Measurements from ENCODE around the gene MAP4.
"Not testable (repeated sequence)": the region's sequence is repeated elsewhere in the genome, so short reads cannot be mapped to it uniquely, and the experiment has no call there.

The MAP4 gene

GRCh38 chr3:47829482-47829881, 186.7 kb downstream of the MAP4 start:
- H3K36me3 ChIP-seq (ENCODE audit: control insufficient read depth, insufficient read depth, low read length); H3K9ac ChIP-seq (ENCODE audit: low read length): not testable (repeated sequence)
- peaks cover 11% of the 10 kb centered on the region for H3K4me1 ChIP-seq (ENCODE audit: control insufficient read depth, insufficient read depth, low read length)

GRCh38 chr3:47825590-47825989, 190.6 kb downstream of the MAP4 start:
- Histone ChIP-seq H3K27me3 (ENCODE audit: control insufficient read depth, insufficient read depth, low read length) (no peaks in the 10 kb centered on the region), H3K9ac (ENCODE audit: low read length) (peak overlapping the region; percentile 92), H3K36me3 (ENCODE audit: control insufficient read depth, insufficient read depth, low read length) (no peaks in the 10 kb centered on the region)

More at GRCh38 chr3:47829482-47829881, 186.7 kb downstream of the MAP4 start:
- H3K27me3 ChIP-seq (ENCODE audit: control insufficient read depth, insufficient read depth, low read length); H3K9me3 ChIP-seq (ENCODE audit: control insufficient read depth, low read length); H3K4me3 ChIP-seq (ENCODE audit: low read length): not testable (repeated sequence)

DNA sequence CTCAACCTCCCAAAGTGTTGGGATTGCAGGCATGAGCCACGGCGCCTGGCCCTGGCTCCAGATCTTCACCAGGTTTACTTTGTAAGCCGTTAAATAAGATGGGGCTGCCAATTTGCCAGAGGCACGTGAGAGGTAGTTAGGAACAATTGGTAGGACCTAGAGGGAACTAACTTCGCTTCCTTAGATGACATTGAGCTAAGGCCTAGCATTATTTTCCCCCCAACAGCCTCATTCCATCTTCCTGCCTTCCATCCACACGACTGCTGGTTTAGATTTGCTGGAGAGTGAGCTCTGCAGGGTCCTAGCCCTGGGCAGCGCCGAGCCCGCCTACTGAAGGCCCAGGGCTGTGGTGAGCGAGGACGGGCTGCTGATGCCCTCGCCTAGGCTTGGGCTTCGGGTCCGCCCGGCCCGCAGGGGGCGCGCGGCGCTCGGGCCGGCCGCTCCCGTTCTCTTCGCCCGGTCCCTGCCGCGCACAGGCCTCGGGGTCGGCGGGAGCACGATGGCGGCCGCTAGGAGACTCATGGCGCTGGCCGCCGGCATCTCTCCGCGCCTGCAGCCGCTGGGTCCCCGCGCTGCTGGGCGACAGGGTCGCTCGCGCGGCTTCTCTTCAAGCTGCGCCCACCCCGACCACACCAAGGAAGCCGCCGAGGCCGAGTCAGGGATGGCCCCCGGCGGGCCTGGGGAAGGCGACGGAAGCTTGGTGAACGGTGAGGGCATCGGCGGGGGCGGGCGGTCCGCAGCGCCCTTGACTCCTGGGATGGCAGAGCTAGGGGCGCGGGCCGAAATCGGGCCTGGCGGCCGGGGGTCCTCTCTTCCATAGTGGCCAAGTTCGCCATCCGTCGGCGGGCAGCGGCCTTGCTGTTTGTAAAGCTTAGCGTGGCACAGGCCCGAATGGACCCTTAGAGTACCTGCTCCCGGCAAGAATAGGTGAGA, 191.4 kb downstream of the MAP4 start:
- H3K9me3 ChIP-seq (ENCODE audit: control insufficient read depth, low read length) = no peaks in the 10 kb centered on the region
- H3K36me3 ChIP-seq (ENCODE audit: control insufficient read depth, insufficient read depth, low read length) = peaks cover under 1% of the 10 kb centered on the region
- no peaks in the 10 kb centered on the region for H3K27me3 ChIP-seq (ENCODE audit: control insufficient read depth, insufficient read depth, low read length)
- peak overlapping the region; percentile 92 for H3K9ac ChIP-seq (ENCODE audit: low read length)
- peak overlapping the region; percentile 86 for H3K4me3 ChIP-seq (ENCODE audit: low read length)
- H3K4me1 ChIP-seq (ENCODE audit: control insufficient read depth, insufficient read depth, low read length) = peaks cover 15% of the 10 kb centered on the region

More at GRCh38 chr3:47825590-47825989, 190.6 kb downstream of the MAP4 start:
- H3K4me1 ChIP-seq (ENCODE audit: control insufficient read depth, insufficient read depth, low read length) = peaks cover 15% of the 10 kb centered on the region
- H3K9me3 ChIP-seq (ENCODE audit: control insufficient read depth, low read length) = no peaks in the 10 kb centered on the region
- H3K4me3 ChIP-seq (ENCODE audit: low read length) = peak overlapping the region; percentile 86

- Histone ChIP-seq H3K36me3 (ENCODE audit: control insufficient read depth, insufficient read depth, low read length) (peaks cover 7% of the 10 kb centered on the region), H3K4me1 (ENCODE audit: control insufficient read depth, insufficient read depth, low read length) (no peaks in the 10 kb centered on the region), H3K27me3 (ENCODE audit: control insufficient read depth, insufficient read depth, low read length) (no peaks in the 10 kb centered on the region), H3K4me3 (ENCODE audit: low read length) (no peak overlapping the region), H3K9ac (ENCODE audit: low read length) (no peak overlapping the region), H3K9me3 (ENCODE audit: control insufficient read depth, low read length) (no peaks in the 10 kb centered on the region)
Measured at GRCh38 chr3:47817609-47818008, 198.6 kb downstream of the MAP4 start.

DNA sequence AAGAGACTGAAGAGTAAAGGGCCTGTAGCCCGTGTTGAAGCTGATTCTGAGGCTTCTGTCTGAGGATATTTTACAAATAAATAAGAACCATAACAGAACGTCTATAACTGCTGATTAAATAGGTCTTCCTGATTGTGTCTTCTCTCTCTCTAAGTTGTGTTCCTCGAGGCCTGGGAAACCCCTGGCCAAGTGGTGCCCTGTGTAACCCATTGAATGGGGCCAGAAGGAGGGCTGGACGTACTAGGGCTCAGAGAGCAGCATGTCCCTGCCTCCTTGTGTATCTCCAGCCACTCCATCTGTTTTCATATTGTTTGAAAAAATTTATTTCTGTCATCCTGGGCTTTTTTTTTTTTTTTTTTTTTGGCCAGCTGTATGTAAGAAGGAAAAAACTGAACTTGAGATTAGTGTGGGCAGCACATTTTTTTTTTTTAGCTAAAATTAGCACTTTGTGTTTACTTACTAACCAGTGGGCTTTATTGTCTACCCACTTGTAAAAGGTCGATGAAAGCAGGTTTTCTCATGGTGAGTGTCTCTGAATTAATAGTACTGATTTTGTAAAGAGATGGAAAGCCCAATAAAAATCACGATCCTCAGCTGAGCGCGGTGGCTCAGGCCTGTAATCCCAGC, 202.6 kb downstream of the MAP4 start:
- no peaks in the 10 kb centered on the region for H3K4me1 ChIP-seq (ENCODE audit: control insufficient read depth, insufficient read depth, low read length)
- H3K9ac ChIP-seq (ENCODE audit: low read length) = no peak overlapping the region
- H3K36me3 ChIP-seq (ENCODE audit: control insufficient read depth, insufficient read depth, low read length) = peaks cover 14% of the 10 kb centered on the region
- H3K27me3 ChIP-seq (ENCODE audit: control insufficient read depth, insufficient read depth, low read length) = no peaks in the 10 kb centered on the region
- no peaks in the 10 kb centered on the region for H3K9me3 ChIP-seq (ENCODE audit: control insufficient read depth, low read length)
- no peak overlapping the region for H3K4me3 ChIP-seq (ENCODE audit: low read length)

DNA sequence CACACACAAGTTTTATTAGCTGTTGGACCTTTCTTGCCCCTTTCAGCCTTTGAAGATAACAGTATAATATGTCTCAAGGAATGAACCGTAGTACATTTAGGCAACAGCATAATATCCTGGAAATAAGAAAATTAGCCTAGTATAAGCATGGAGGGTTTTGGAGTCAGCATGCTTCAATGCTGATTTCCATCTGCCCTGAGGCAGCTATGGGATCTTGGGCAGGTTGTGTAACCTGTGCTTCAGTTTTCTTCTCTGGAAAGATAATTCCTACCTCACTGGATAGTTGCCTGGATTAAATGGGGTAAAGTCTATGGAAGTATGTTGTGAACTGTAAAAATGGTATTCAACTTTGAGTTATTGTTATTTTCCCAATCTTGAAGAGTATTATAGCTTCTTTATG, 211.6 kb downstream of the MAP4 start:
- no peaks in the 10 kb centered on the region for H3K9me3 ChIP-seq (ENCODE audit: control insufficient read depth, low read length)
- no peaks in the 10 kb centered on the region for H3K36me3 ChIP-seq (ENCODE audit: control insufficient read depth, insufficient read depth, low read length)
- no peaks in the 10 kb centered on the region for H3K27me3 ChIP-seq (ENCODE audit: control insufficient read depth, insufficient read depth, low read length)
- no peak overlapping the region for H3K4me3 ChIP-seq (ENCODE audit: low read length)
- H3K4me1 ChIP-seq (ENCODE audit: control insufficient read depth, insufficient read depth, low read length) = peaks cover 7% of the 10 kb centered on the region
- no peak overlapping the region for H3K9ac ChIP-seq (ENCODE audit: low read length)

DNA sequence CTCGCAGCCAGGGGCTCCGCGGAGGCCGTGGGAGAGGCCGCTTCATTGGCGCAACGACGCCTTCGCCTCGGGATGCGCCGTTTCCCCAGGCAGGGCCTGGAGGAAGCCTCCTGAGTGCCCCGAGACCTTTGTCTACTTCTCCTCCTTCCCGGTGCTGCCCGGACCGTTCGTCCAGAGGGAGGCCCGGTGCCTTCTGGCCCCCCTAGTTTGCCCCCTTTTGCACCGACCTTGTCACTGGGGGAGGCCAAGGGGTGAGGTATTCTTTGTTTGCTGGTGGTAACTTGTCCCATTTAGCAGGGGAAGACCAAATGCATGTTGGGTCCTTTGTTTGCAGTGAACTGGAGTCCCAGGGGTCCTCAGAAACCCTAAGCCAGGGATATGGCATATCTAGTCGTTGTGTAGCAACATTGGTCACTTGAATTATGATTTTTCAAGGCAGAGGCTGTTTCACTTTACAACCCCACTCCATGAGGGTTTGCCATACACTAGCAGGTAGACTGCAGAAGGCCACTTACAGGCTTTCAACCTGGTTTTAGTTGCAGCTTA, 212.7 kb downstream of the MAP4 start:
- Histone ChIP-seq H3K4me3 (ENCODE audit: low read length) (peak overlapping the region; percentile 82), H3K4me1 (ENCODE audit: control insufficient read depth, insufficient read depth, low read length) (peaks cover 7% of the 10 kb centered on the region), H3K36me3 (ENCODE audit: control insufficient read depth, insufficient read depth, low read length) (no peaks in the 10 kb centered on the region), H3K9ac (ENCODE audit: low read length) (peak overlapping the region; percentile 82), H3K27me3 (ENCODE audit: control insufficient read depth, insufficient read depth, low read length) (no peaks in the 10 kb centered on the region), H3K9me3 (ENCODE audit: control insufficient read depth, low read length) (no peaks in the 10 kb centered on the region)

DNA sequence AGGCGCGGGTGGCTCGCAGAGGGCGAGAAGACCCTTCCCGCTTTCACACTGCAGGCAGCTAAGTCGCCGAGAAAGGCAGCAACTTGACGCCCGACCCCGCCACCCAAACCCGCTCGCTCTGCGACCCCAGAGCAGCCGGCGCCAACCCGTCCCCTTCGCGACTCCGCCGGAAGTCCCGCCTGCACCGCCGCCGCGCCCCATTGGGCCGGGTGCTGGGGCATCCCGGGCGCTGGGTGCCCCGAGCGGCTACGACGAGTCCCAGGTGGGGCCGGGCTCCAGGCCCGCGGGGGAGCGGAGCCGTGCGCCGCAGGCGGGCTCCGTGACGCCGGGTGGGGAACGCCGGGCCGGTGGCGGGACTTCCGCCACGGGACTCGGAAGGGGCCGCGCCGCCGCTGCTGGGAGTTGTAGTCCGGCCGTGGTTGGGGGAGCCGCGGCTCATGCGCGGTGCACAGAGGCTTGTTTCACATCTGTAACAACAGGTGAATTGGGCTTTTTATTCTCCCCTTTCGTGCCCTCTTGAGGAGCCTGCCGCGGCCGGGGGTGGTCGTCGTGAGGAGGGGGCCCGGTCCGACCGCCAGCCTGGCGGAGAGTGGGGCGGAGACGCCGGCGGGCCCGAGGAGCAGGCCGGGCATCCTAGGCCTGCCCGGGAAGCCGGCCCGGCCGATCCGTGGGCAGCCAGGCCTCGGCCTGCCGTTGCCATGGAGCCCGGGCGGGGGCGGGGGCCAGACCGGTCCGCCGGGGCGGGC, 213.3 kb downstream of the MAP4 start, which contains the start of gene DHX30:
Gene DHX30 (plus strand): TSS at position 405 of the 746 bp plus-strand sequence. CDS start 7,546 bp downstream, outside the sequence.
- Histone ChIP-seq H3K27me3 (ENCODE audit: control insufficient read depth, insufficient read depth, low read length) (no peaks in the 10 kb centered on the region), H3K9me3 (ENCODE audit: control insufficient read depth, low read length) (no peaks in the 10 kb centered on the region), H3K4me3 (ENCODE audit: low read length) (peak within 1 kb of the TSS; percentile 82)

More for the DNA sequence above, 213.3 kb downstream of the MAP4 start, which contains the start of gene DHX30:
- Histone ChIP-seq H3K4me1 (ENCODE audit: control insufficient read depth, insufficient read depth, low read length) (peaks cover 7% of the 10 kb centered on the region), H3K9ac (ENCODE audit: low read length) (peak within 1 kb of the TSS; percentile 82), H3K36me3 (ENCODE audit: control insufficient read depth, insufficient read depth, low read length) (no peaks in the 10 kb centered on the region)

Measured in mucosa of stomach (tissue), 1 donor.